ENCODE measurements around the gene S100A8.
"Not testable (repeated sequence)": the region's sequence is repeated elsewhere in the genome, so short reads cannot be mapped to it uniquely, and the experiment has no call there.

S100A8 gene

GRCh38 chr1:153417136-153417888 is 26.4 kb upstream of the S100A8 start:
- DNase-seq (ENCODE audit: low read depth, low spot score), result no peak

- no peak for DNase-seq (ENCODE audit: low read depth, low spot score)
Measured at GRCh38 chr1:153415850-153416570, 25.1 kb upstream of the S100A8 start, which contains the start of gene S100A7A. Gene S100A7A (plus strand): TSS chr1:153416520. CDS start chr1:153418083, 1,563 bp downstream.

GRCh38 chr1:153413961-153414360 is 23.1 kb upstream of the S100A8 start:
- DNase-seq (ENCODE audit: low read depth, low spot score), result not testable (repeated sequence)

DNA sequence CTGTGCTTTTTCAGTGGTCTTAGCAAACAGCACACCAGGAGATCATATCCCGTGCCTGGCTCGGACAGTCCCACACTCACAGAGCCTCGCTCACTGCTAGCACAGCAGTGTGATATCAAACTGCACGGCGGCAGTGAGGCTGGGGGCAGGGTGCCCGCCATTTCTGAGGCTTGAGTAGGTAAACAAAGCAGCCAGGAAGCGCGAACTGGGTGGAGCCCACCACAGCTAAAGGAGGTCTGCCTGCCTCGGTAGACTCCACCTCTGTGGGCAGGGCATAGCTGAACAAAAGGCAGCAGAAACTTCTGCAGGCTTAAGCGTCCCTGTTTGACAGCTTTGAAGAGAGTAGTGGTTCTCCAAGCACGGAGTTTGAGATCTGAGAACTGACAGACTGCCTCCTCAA is 16.4 kb upstream of the S100A8 start:
- not testable (repeated sequence) for DNase-seq (ENCODE audit: low read depth, low spot score)

- DNase-seq (ENCODE audit: low read depth, low spot score), result not testable (repeated sequence)
Measured at GRCh38 chr1:153405825-153406599, 15.1 kb upstream of the S100A8 start.

GRCh38 chr1:153404768-153405167 is 13.9 kb upstream of the S100A8 start:
- DNase-seq (ENCODE audit: low read depth, low spot score), result no peak

- DNase-seq (ENCODE audit: low read depth, low spot score), result no peak
Measured at GRCh38 chr1:153404086-153404635, 13.3 kb upstream of the S100A8 start.

DNA sequence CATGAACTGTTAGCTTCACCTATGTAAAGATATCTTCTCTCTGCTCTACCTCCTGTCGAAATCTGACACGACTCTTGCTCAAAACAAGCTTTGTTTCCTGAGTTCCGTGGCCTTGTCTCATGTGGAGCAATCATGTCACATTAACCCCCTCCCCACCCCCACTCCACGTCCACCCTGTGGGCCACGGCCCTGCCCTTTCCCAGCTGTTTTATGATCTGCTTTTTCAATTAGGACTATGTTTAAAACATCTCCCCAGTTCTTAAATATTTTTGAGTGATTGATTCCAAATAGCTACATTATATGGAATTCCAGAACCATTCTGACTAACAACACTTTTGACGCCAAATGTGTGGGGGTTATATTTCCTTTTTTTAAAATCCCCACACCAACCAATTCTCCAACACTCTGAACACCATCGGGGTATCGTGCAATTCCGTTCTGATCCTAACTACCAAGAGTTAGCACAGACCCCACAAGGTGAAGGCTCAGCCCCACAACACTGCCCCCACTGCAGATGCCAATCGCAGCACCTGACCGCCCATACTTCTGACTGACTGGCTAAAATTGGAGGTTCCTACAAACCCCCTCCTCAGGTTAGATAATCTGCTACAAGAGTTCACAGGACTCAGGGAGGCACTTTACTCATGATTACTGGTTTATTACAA is 12.7 kb upstream of the S100A8 start:
- DNase-seq (ENCODE audit: low read depth, low spot score), result no peak

- no peak for DNase-seq (ENCODE audit: low read depth, low spot score)
Measured at GRCh38 chr1:153402226-153402625, 11.4 kb upstream of the S100A8 start.

- DNase-seq (ENCODE audit: low read depth, low spot score), result no peak
Measured at GRCh38 chr1:153401461-153401860, 10.6 kb upstream of the S100A8 start.

DNA sequence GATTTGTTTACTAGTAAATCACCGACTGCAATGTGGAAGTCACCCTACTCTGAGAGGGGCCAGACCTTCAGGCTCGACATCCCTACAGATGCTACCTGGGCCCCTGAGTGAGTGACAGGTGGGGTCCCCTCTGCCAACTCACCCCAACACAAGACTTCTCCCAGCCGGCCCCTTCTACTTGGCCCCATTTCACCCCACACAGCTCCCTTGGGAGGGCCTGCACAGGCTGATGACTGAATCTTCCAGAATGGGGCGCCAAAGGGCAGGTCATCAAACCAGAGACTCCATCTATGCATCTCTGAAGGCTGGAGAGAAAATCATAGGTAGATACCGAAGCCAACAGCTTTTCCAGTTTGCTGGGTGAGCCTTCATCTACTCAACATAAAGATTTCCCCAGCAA is 9.4 kb upstream of the S100A8 start:
- DNase-seq (ENCODE audit: low read depth, low spot score), result no peak

DNA sequence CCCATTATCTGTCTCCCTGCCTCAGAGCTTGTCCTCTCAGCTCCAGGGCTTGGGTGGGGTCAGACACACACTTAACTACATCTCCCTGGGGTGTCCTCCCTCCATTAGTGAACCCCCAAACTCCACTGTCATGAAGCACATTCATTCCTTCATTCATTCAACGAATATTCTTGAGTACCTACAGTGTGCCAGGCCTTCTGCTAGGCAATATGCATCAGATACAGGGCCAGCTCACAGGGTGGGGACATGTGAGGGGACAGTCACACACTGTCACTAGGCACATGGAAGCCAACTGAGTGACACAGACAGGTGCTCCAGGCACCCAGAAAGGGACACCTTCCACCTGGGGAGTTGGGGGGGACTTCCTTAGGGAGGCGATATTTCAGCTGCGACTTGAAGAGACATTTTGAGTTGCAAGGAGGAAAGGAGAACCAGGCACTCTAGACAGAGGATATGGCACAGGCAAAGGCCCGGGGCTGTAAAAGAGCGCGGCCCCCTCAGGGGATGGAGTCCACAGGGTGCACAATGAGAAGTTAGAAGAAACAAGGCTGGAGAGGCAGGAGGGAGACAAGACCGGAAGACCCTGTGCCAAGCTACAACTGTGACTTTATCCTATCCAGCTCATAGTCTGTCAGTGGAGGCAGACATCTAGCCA is 8.7 kb upstream of the S100A8 start:
- DNase-seq (ENCODE audit: low read depth, low spot score), result no peak

DNA sequence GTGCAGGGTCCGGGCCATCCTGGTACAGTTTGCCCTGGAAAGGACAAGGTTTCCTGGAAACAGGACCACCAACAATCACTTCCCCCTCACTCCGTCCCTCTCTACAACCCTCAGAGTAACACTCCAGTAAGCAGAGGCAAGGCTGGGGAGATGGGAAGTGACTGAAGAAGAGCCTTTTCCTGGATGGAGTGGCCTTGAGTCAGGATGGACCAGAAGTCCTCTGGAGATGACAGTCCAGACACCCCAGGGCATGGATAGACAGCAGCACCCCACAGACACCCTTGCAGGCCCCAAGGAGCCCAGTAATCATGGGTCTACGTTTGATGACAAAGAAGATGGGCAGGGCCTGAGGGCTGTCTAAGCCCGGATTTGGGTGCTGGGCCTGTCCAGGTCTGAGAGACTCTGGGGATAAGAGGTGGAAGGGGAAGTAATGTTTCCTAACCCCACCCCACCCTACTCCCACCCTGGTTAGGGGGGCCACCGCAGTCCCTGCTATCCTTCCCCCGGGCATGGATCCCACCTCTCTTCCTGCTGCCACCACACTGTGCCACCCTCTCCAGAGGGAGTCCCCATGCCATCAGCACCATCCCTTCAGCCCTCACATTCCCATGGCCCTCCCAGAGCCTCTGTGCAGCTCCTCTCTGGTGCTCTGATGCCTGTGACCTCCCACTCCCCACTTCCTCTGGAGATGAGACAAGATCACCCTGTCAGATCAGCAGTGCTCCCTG is 7.2 kb upstream of the S100A8 start:
- DNase-seq (ENCODE audit: low read depth, low spot score), result no peak

DNA sequence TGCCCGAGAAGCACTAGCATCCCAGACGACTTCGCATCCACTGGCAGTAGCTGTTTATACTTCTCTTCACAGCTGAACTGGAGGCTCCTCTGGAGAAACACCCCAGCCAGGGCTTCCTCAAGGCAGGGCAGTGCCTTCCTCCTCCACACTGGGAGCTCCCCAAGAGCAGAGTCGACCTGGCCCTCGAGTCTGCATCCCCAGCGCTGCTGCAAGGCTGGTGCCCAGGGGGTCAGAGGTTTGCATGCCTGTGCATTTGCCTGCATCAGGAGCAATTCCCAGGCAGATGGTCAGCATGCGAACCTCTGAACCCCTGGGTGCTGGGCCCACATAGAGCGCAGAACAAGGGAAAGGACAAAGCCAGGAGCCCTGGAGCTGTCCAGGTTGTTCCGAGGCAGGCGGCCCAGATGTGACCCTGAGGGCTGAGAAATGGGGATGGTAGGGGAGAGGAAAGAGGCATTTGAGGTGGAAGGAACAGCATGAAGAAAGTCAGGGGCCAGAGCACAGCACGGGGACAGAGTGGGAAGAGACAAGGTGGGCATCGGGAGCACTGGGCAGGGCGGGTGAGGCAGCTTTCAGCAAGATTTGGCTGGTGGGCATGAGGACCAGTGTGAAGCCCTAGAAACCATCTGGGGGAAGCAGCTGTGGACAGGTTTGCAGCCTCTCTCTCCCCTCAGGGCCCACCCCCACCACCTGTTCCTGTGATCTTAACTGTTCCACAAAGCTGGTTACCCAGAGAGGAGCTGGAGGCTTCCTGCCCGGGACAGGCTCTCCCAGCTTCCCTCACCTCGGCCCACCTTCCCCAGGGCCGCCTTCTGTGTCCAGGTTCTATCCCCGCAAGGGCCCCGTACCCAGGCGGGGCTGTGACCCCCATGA is 6.4 kb upstream of the S100A8 start:
- no peak for DNase-seq (ENCODE audit: low read depth, low spot score)

- no peak for DNase-seq (ENCODE audit: low read depth, low spot score)
Measured at GRCh38 chr1:153396461-153396860, 5.6 kb upstream of the S100A8 start.

GRCh38 chr1:153395776-153396175 is 4.9 kb upstream of the S100A8 start:
- DNase-seq (ENCODE audit: low read depth, low spot score), result no peak

- DNase-seq (ENCODE audit: low read depth, low spot score), result no peak
Measured at GRCh38 chr1:153395136-153395685, 4.3 kb upstream of the S100A8 start.

- DNase-seq (ENCODE audit: low read depth, low spot score), result no peak
Measured at GRCh38 chr1:153394391-153394790, 3.5 kb upstream of the S100A8 start.

DNA sequence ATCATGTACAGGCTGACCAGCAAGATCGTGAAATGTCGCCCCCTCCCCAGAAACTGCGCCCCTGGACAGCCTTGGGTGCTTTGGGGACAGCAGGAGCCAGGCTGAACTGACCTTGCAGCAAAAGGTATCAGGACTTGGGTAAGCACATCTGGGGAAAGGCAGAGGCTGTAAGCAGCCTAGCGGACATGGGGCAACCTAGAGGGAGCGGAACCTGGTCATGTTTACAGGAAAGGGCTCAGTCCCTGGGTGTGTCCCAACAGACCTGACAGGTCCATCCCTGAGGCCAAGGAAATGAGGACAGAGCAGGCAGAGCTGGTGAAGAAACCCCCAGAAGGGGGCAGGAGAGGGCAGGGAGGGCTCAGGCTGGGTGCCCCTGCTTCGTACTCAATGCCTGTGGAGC is 3.1 kb upstream of the S100A8 start:
- no peak for DNase-seq (ENCODE audit: low read depth, low spot score)

All from astrocyte of the hippocampus (primary cell).